Astrocyte (in vitro differentiated cells and primary cell): ENCODE results near the gene RHBDL3. TPM values are rescaled to one million over a fixed set of nuclear protein-coding genes. Genes with fewer than 3 reads are reported as not detected.

Experiments used
- DNase-seq: peaks from one replicate; pipeline ENCODE4 v3.0.0-alpha.2; 2010; ENCODE audit warnings: low read depth
- FAIRE-seq: peaks from 2 replicates; lab custom pipeline; 2011; peaks lifted over from hg19 to GRCh38; lab: Jason Lieb, UNC
- H2AFZ ChIP-seq: 2 replicates; pipeline ENCODE4 v1.6.0; 2012; ENCODE audit warnings: low read depth, low read length, inconsistent platforms
- H3K27ac ChIP-seq: 2 replicates; pipeline ENCODE4 v1.5.1; 2011; ENCODE audit warnings: low read depth, low read length, inconsistent platforms
- H3K27me3 ChIP-seq: 2 replicates; pipeline ENCODE4 v1.6.0; 2011; ENCODE audit warnings: low read length, inconsistent platforms; ENCODE audit not compliant: insufficient read depth
- H3K36me3 ChIP-seq: 2 replicates; pipeline ENCODE4 v1.5.1; 2011; ENCODE audit warnings: low read length, inconsistent platforms; ENCODE audit not compliant: insufficient read depth
- H3K4me1 ChIP-seq: 2 replicates; pipeline ENCODE4 v1.5.1; 2011; ENCODE audit warnings: low read length, inconsistent platforms; ENCODE audit not compliant: insufficient read depth
- H3K4me2 ChIP-seq: 2 replicates; pipeline ENCODE4 v1.6.0; 2012; ENCODE audit warnings: low read length, inconsistent platforms
- H3K4me3 ChIP-seq: 2 replicates; pipeline ENCODE4 v1.5.1; 2011; ENCODE audit warnings: low read depth, mild to moderate bottlenecking, low read length, inconsistent platforms; ENCODE audit not compliant: insufficient read depth
- H3K79me2 ChIP-seq: 2 replicates; pipeline ENCODE4 v1.6.0; 2012; ENCODE audit warnings: mild to moderate bottlenecking, low read length, inconsistent platforms; ENCODE audit not compliant: insufficient read depth
- H3K9ac ChIP-seq: 2 replicates; pipeline ENCODE4 v1.6.0; 2012; ENCODE audit warnings: mild to moderate bottlenecking, low read length, inconsistent platforms
- H3K9me3 ChIP-seq: 2 replicates; pipeline ENCODE4 v1.5.1; 2012; ENCODE audit warnings: low read depth, mild to moderate bottlenecking, low read length, inconsistent platforms; ENCODE audit not compliant: insufficient read depth
- H4K20me1 ChIP-seq: 2 replicates; pipeline ENCODE4 v1.6.0; 2012; ENCODE audit warnings: low read length, inconsistent platforms; ENCODE audit not compliant: insufficient read depth
- H3K27ac Mint-ChIP-seq: one replicate; pipeline ENCODE4 v1.8.0; 2021; ENCODE audit warnings: mild to moderate bottlenecking, mixed read lengths; ENCODE audit not compliant: unreplicated experiment
- H3K27me3 Mint-ChIP-seq: one replicate; pipeline ENCODE4 v1.8.0; 2021; ENCODE audit warnings: low read depth, mixed read lengths; ENCODE audit not compliant: unreplicated experiment
- H3K36me3 Mint-ChIP-seq: one replicate; pipeline ENCODE4 v1.8.0; 2021; ENCODE audit warnings: low read depth, mixed read lengths; ENCODE audit not compliant: unreplicated experiment
- H3K4me1 Mint-ChIP-seq: one replicate; pipeline ENCODE4 v1.8.0; 2021; ENCODE audit warnings: low read depth, mixed read lengths; ENCODE audit not compliant: unreplicated experiment
- H3K4me3 Mint-ChIP-seq: one replicate; pipeline ENCODE4 v1.8.0; 2021; ENCODE audit warnings: mild to moderate bottlenecking, moderate library complexity, mixed read lengths; ENCODE audit not compliant: unreplicated experiment
- H3K9me3 Mint-ChIP-seq: one replicate; pipeline ENCODE4 v1.8.0; 2021; ENCODE audit warnings: mild to moderate bottlenecking, mixed read lengths; ENCODE audit not compliant: unreplicated experiment
- CTCF ChIP-seq: IDR thresholded peaks from 2 replicates; pipeline ENCODE4 v1.5.1; 2011; ENCODE audit warnings: low read depth, mild to moderate bottlenecking, inconsistent platforms, low read length, moderate library complexity; ENCODE audit not compliant: insufficient read depth
- EZH2 ChIP-seq: IDR thresholded peaks from 2 replicates; pipeline ENCODE4 v1.6.1; 2012; ENCODE audit warnings: mild to moderate bottlenecking, low read length, inconsistent platforms; ENCODE audit not compliant: insufficient read depth
- total RNA-seq: library from RNA; stranded (reverse); gene quantifications from 2 replicates; pipeline ENCODE4 v1.2.1, GENCODE V29; 2021

RHBDL3 gene
- total RNA-seq, 1 donor from 2014 or later, result 1.4 TPM

- H3K4me2 ChIP-seq, result no peak overlapping the region
- no peaks in the 10 kb centered on the region for H3K9me3 ChIP-seq
- no peak overlapping the region for H3K4me3 ChIP-seq
- H3K4me1 ChIP-seq, result no peaks in the 10 kb centered on the region
- Mint-ChIP-seq H3K36me3 (no peaks in the 10 kb centered on the region), H3K9me3 (no peaks in the 10 kb centered on the region), H3K27ac (no peak overlapping the region), H3K4me1 (no peaks in the 10 kb centered on the region), H3K27me3 (peaks cover 7% of the 10 kb centered on the region), H3K4me3 (no peak overlapping the region)
- no peak for FAIRE-seq
- H3K36me3 ChIP-seq, result no peaks in the 10 kb centered on the region
- H3K27ac ChIP-seq, result no peak overlapping the region
- no peak for DNase-seq
- no peaks in the 10 kb centered on the region for H3K79me2 ChIP-seq
- H2AFZ ChIP-seq, result no peak overlapping the region
- no peaks in the 10 kb centered on the region for H3K27me3 ChIP-seq
- no peak for TF ChIP-seq EZH2
- TF ChIP-seq CTCF, result no peak
- H4K20me1 ChIP-seq, result no peaks in the 10 kb centered on the region
- no peak overlapping the region for H3K9ac ChIP-seq
These were observed 26.2 kb upstream of the RHBDL3 start for GRCh38 chr17:32239456-32239855.

DNA sequence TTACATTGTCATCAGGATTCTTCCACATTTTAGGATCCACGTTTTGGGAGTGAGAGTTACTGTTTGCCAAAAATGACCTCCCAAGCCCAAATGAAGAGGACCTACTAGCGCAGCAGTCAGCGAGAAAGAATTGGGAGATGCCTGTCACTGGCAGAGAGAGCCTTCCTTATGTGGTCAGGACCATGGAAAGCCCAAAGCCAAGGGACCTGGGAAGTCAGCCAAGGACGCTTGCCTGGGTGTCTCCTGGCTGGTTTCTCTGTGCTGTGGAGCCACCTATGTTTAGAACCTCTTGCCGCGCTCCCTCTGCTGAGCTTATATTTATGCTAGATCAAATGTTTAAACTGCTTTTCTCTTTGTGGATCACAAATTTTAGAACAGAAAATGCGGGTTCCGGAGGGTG, 24.9 kb upstream of the RHBDL3 start:
- no peak overlapping the region for H3K27ac Mint-ChIP-seq
- Histone ChIP-seq H3K27me3 (no peaks in the 10 kb centered on the region), H3K4me3 (no peak overlapping the region), H3K79me2 (no peaks in the 10 kb centered on the region), H3K4me1 (no peaks in the 10 kb centered on the region), H3K27ac (no peak overlapping the region), H3K4me2 (no peak overlapping the region), H2AFZ (no peak overlapping the region), H3K36me3 (no peaks in the 10 kb centered on the region), H4K20me1 (no peaks in the 10 kb centered on the region), H3K9ac (no peak overlapping the region), H3K9me3 (no peaks in the 10 kb centered on the region)
- H3K9me3 Mint-ChIP-seq, result no peaks in the 10 kb centered on the region
- DNase-seq (peak; percentile 14), FAIRE-seq (no peak)
- no peak for TF ChIP-seq EZH2
- no peak for TF ChIP-seq CTCF
- H3K4me1 Mint-ChIP-seq, result no peaks in the 10 kb centered on the region
- no peaks in the 10 kb centered on the region for H3K36me3 Mint-ChIP-seq
- no peak overlapping the region for H3K4me3 Mint-ChIP-seq
- peaks cover 10% of the 10 kb centered on the region for H3K27me3 Mint-ChIP-seq

DNA sequence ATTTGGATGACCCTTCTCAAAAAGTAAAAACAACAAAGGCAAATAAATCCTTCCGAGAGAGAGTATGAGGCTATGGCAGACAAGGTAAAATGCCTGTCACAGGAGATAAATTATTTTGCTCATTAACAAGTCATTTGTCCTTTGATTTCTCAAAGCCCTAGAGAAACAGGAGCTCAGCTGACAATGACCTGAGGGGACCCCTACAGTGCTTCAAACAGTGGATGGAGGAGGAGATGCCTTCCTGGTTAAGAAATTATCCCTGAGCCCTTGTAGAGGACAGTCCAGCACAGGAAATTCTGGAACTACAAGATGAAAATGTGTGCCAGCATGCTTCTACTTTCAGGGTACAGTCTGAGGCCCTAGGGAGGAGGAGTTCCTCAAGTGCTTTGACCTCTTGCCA, 24.0 kb upstream of the RHBDL3 start:
- Histone ChIP-seq H3K4me3 (no peak overlapping the region), H3K79me2 (no peaks in the 10 kb centered on the region), H3K4me2 (no peak overlapping the region), H3K9me3 (no peaks in the 10 kb centered on the region), H3K27ac (no peak overlapping the region), H3K4me1 (no peaks in the 10 kb centered on the region), H2AFZ (no peak overlapping the region), H3K9ac (no peak overlapping the region), H4K20me1 (no peaks in the 10 kb centered on the region), H3K36me3 (no peaks in the 10 kb centered on the region), H3K27me3 (no peaks in the 10 kb centered on the region)
- no peak for TF ChIP-seq CTCF
- H3K36me3 Mint-ChIP-seq, result no peaks in the 10 kb centered on the region
- H3K27me3 Mint-ChIP-seq, result peaks cover 10% of the 10 kb centered on the region
- H3K4me3 Mint-ChIP-seq, result no peak overlapping the region
- no peak for DNase-seq
- no peak overlapping the region for H3K27ac Mint-ChIP-seq
- H3K4me1 Mint-ChIP-seq, result no peaks in the 10 kb centered on the region
- H3K9me3 Mint-ChIP-seq, result no peaks in the 10 kb centered on the region
- no peak for FAIRE-seq
